GM19099 (cell line): ENCODE results near the gene CERS1.
A peak's percentile ranks its signal among the peaks of the same experiment; 100 is the strongest.

ENCODE experiments used
- POLR2A ChIP-seq: IDR thresholded peaks from 3 replicates; pipeline ENCODE4 v1.6.1; 2011; ENCODE audit warnings: low read depth; ENCODE audit not compliant: insufficient read length; ENCODE audit errors: extremely low read depth

CERS1 gene

GRCh38 chr19:18924684-18925213, 28.8 kb upstream of the CERS1 start:
- TF ChIP-seq POLR2A = no peak

GRCh38 chr19:18922228-18922985, 26.4 kb upstream of the CERS1 start:
- no peak for TF ChIP-seq POLR2A

GRCh38 chr19:18921593-18921992, 25.6 kb upstream of the CERS1 start:
- no peak for TF ChIP-seq POLR2A

- TF ChIP-seq POLR2A = no peak
Measured at GRCh38 chr19:18920400-18920799, 24.4 kb upstream of the CERS1 start.

- no peak for TF ChIP-seq POLR2A
Measured at GRCh38 chr19:18919900-18920214, 23.9 kb upstream of the CERS1 start.

- TF ChIP-seq POLR2A = peak; percentile 88
Measured at GRCh38 chr19:18919086-18919899, 23.3 kb upstream of the CERS1 start, which contains the start of the genes COPE and DDX49. COPE (minus strand) TSS chr19:18919387; CDS start chr19:18919348, 39 bp downstream. DDX49 (plus strand) TSS chr19:18919715; CDS start chr19:18919742, 27 bp downstream.

- TF ChIP-seq POLR2A = no peak
Measured at GRCh38 chr19:18915639-18916038, 19.7 kb upstream of the CERS1 start.

GRCh38 chr19:18913466-18913865, 17.5 kb upstream of the CERS1 start:
- TF ChIP-seq POLR2A = no peak

GRCh38 chr19:18912933-18913332, 17.0 kb upstream of the CERS1 start:
- no peak for TF ChIP-seq POLR2A

- no peak for TF ChIP-seq POLR2A
Measured at GRCh38 chr19:18910801-18911436, 15.0 kb upstream of the CERS1 start.

GRCh38 chr19:18910010-18910409, 14.1 kb upstream of the CERS1 start:
- no peak for TF ChIP-seq POLR2A

- no peak for TF ChIP-seq POLR2A
Measured at GRCh38 chr19:18908917-18909619, 13.1 kb upstream of the CERS1 start.

GRCh38 chr19:18906605-18907519, 10.9 kb upstream of the CERS1 start:
- no peak for TF ChIP-seq POLR2A
